Embryonic facial prominence (tissue), 1 donor: Measurements from ENCODE around the gene ZNF92.
"Not testable (repeated sequence)": the region's sequence is repeated elsewhere in the genome, so short reads cannot be mapped to it uniquely, and the experiment has no call there.

ENCODE experiments used
- DNase-seq: peaks from one replicate; pipeline ENCODE4 v3.0.0-alpha.2; 2016; ENCODE audit errors: extremely low spot score

Gene ZNF92

GRCh38 chr7:65429642-65430343, 56.1 kb downstream of the ZNF92 start:
- no peak for DNase-seq

- no peak for DNase-seq
Observed at GRCh38 chr7:65430344-65431186, 56.9 kb downstream of the ZNF92 start.

- DNase-seq = no peak
Observed at GRCh38 chr7:65434307-65434706, 60.7 kb downstream of the ZNF92 start.

GRCh38 chr7:65436163-65436562, 62.5 kb downstream of the ZNF92 start:
- no peak for DNase-seq

- no peak for DNase-seq
Observed at GRCh38 chr7:65438598-65438997, 64.9 kb downstream of the ZNF92 start.

- no peak for DNase-seq
Observed at GRCh38 chr7:65441010-65441409, 67.4 kb downstream of the ZNF92 start.

GRCh38 chr7:65444205-65444842, 70.7 kb downstream of the ZNF92 start:
- DNase-seq = no peak

GRCh38 chr7:65444899-65445823, 71.5 kb downstream of the ZNF92 start:
- no peak for DNase-seq

- DNase-seq = not testable (repeated sequence)
Observed at GRCh38 chr7:65447041-65447440, 73.4 kb downstream of the ZNF92 start.

GRCh38 chr7:65448816-65449504, 75.3 kb downstream of the ZNF92 start:
- DNase-seq = no peak

- DNase-seq = no peak
Observed at GRCh38 chr7:65449505-65449852, 75.8 kb downstream of the ZNF92 start.
